Psoas muscle (tissue), 8 donors: ENCODE data around the gene EIF2S3B. TPM values are rescaled to one million over a fixed set of nuclear protein-coding genes. Genes with fewer than 3 reads are reported as not detected.

Experiments used
- ATAC-seq, 4 donors: fragments of 200-7000 bp; cut with Tn5 transposase; one replicate each; pipeline ENCODE4 v1.9.1; 2020; ENCODE audit warnings: moderate library complexity in 3 of 4, mild to moderate bottlenecking in 2 of 4
- DNase-seq, 2 donors: peaks; one replicate each; pipeline ENCODE4 v3.0.0-alpha.2; 2020
- H3K27ac ChIP-seq: fragments of 200-600 bp; one replicate; pipeline ENCODE4 v1.8.0; 2022
- H3K27me3 ChIP-seq, 3 donors: fragments of 200-600 bp in 1 of 3; one replicate each; pipeline versions ENCODE4 v1.6.1 to v1.8.0; 2013 to 2022; ENCODE audit warnings: low read length in 2 of 3, mild to moderate bottlenecking in 2 of 3, moderate library complexity in 1 of 3; ENCODE audit not compliant: insufficient read depth in 3 of 3
- H3K36me3 ChIP-seq, 2 donors: fragments of 200-600 bp in 1 of 2; one replicate each; pipeline versions ENCODE4 v1.6.1 to v1.8.0; 2013 to 2022; ENCODE audit warnings: low read depth in 1 of 2, mild to moderate bottlenecking in 1 of 2, moderate library complexity in 1 of 2; ENCODE audit not compliant: insufficient read depth in 1 of 2
- H3K4me1 ChIP-seq: fragments of 200-600 bp; one replicate; pipeline ENCODE4 v1.8.0; 2022
- H3K4me3 ChIP-seq: fragments of 200-600 bp; one replicate; pipeline ENCODE4 v1.8.0; 2022; ENCODE audit warnings: mild to moderate bottlenecking
- H3K9me3 ChIP-seq: fragments of 200-600 bp; one replicate; pipeline ENCODE4 v1.8.0; 2022
- CTCF ChIP-seq: fragments of 200-600 bp; IDR thresholded peaks from one replicate; pipeline ENCODE4 v1.8.0; 2022; ENCODE audit warnings: antibody characterized with exemption
- WGBS, 3 donors: extraction: QIAGEN DNeasy Blood & Tissue Kit; methylation state at CpG; one replicate each; pipeline versions ENCODE4 v1.1.6 to v1.1.7; 2013; 5-methylcytosine and 5-hydroxymethylcytosine counted together
- intact Hi-C, 2 donors: fragments of 100-400 bp; cut with DNase I; formaldehyde crosslinking; loops; one replicate each; pipeline versions ENCODE4 v1.11.0 to v1.14.2; 2022
- polyA plus RNA-seq, 3 donors: library from polyadenylated mRNA; stranded (reverse); fragments of 200-250 nt; gene quantifications; one replicate each; pipeline ENCODE4 v1.2.3, GENCODE V29; 2013
- total RNA-seq, 4 donors: library from RNA; stranded (reverse); fragmentation: NEBNext Ultra II Directional in 2 of 4; extraction: Animal tissue kit (Norgen Biotek cat#: 25700) in 2 of 4; gene quantifications; one replicate each; pipeline versions ENCODE4 v1.2.1 to v1.2.4, GENCODE V29; 2021 to 2023
- donor health status: healthy with polysubstance abuse.
- donor health status: DM: no; HTN: no; CAD: no; lungs with moderate emphysema.
- donor health status: Bipolar disorder and iron deficiency.
- donor health status: healthy.
- donor health status: DM: yes; HTN: yes; CAD: no.
- donor health status: DM: no; HTN: no; CAD: no.
- donor health status: DM: no; HTN: no; CAD: no.
- donor health status: DM: yes; HTN: yes; CAD: no.

Gene EIF2S3B
- total and polyA plus RNA-seq, 7 donors, result 0.20 to 2.6 (median 0.38) TPM

GRCh38 chr12:10543499-10543898, 37.8 kb downstream of the EIF2S3B start:
- Histone ChIP-seq H3K9me3 (no peaks in the 10 kb centered on the region), H3K27me3 (peaks cover 0 to 5% (median 0%) of the 10 kb centered on the region in 3 donors), H3K4me1 (no peaks in the 10 kb centered on the region), H3K36me3 (no peaks in the 10 kb centered on the region), H3K27ac (no peak overlapping the region), H3K4me3 (no peak overlapping the region)
- WGBS, 3 donors, result 75 to 81% (median 77%) methylated on average over 7 of the region's 7 CpGs
- DNase-seq, result no peak
- intact Hi-C loops, result no loop called here
- no peak for TF ChIP-seq CTCF
- ATAC-seq, result no peak

- intact Hi-C loops, result no loop called here
- ATAC-seq (no peak), DNase-seq (no peak)
These were observed 45.7 kb downstream of the EIF2S3B start for GRCh38 chr12:10551375-10551774.

GRCh38 chr12:10553148-10553547, 47.5 kb downstream of the EIF2S3B start:
- no peak for TF ChIP-seq CTCF
- Histone ChIP-seq H3K9me3 (no peaks in the 10 kb centered on the region), H3K4me1 (no peaks in the 10 kb centered on the region), H3K27me3 (no peaks in the 10 kb centered on the region), H3K36me3 (no peaks in the 10 kb centered on the region), H3K4me3 (no peak overlapping the region), H3K27ac (no peak overlapping the region)
- intact Hi-C loops, result no loop called here
- WGBS, 3 donors, result 68 to 90% (median 80%) methylated on average over 1 of the region's 1 CpG
- no peak for DNase-seq
- ATAC-seq, result no peak

More at GRCh38 chr12:10551375-10551774, 45.7 kb downstream of the EIF2S3B start:
- no peak overlapping the region for H3K27ac ChIP-seq
- no peaks in the 10 kb centered on the region for H3K36me3 ChIP-seq
- WGBS, 3 donors, result 86 to 98% (median 95%) methylated on average over 25 of the region's 25 CpGs
- H3K4me1 ChIP-seq, result no peaks in the 10 kb centered on the region
- no peak for TF ChIP-seq CTCF
- H3K27me3 ChIP-seq, result no peaks in the 10 kb centered on the region
- H3K4me3 ChIP-seq, result no peak overlapping the region
- H3K9me3 ChIP-seq, result no peaks in the 10 kb centered on the region

- intact Hi-C loops, result no loop called here
- TF ChIP-seq CTCF, result no peak
- H3K9me3 ChIP-seq, result no peaks in the 10 kb centered on the region
- H3K27me3 ChIP-seq, result no peaks in the 10 kb centered on the region
- no peaks in the 10 kb centered on the region for H3K36me3 ChIP-seq
- WGBS, 3 donors, result 73 to 87% (median 83%) methylated on average over 6 of the region's 6 CpGs
- H3K27ac ChIP-seq, result no peak overlapping the region
- ATAC-seq, result no peak
- no peaks in the 10 kb centered on the region for H3K4me1 ChIP-seq
- H3K4me3 ChIP-seq, result no peak overlapping the region
- no peak for DNase-seq
These were observed 48.6 kb downstream of the EIF2S3B start for GRCh38 chr12:10554228-10554755.

GRCh38 chr12:10554756-10555481, 49.2 kb downstream of the EIF2S3B start:
- H3K4me1 ChIP-seq, result no peaks in the 10 kb centered on the region
- WGBS, 3 donors, result 77 to 78% (median 78%) methylated on average over 7 of the region's 7 CpGs
- intact Hi-C loops, result no loop called here
- H3K27me3 ChIP-seq, result no peaks in the 10 kb centered on the region
- DNase-seq (no peak), ATAC-seq (no peak)
- no peak overlapping the region for H3K27ac ChIP-seq
- H3K9me3 ChIP-seq, result no peaks in the 10 kb centered on the region
- no peak for TF ChIP-seq CTCF
- H3K36me3 ChIP-seq, result no peaks in the 10 kb centered on the region
- no peak overlapping the region for H3K4me3 ChIP-seq
